ENCODE results near the gene CALM3. TPM values are rescaled to one million over a fixed set of nuclear protein-coding genes. Genes with fewer than 3 reads are reported as not detected.

The CALM3 gene
- total RNA-seq, 1 experiment from 2014 or later, result 173 TPM

DNA sequence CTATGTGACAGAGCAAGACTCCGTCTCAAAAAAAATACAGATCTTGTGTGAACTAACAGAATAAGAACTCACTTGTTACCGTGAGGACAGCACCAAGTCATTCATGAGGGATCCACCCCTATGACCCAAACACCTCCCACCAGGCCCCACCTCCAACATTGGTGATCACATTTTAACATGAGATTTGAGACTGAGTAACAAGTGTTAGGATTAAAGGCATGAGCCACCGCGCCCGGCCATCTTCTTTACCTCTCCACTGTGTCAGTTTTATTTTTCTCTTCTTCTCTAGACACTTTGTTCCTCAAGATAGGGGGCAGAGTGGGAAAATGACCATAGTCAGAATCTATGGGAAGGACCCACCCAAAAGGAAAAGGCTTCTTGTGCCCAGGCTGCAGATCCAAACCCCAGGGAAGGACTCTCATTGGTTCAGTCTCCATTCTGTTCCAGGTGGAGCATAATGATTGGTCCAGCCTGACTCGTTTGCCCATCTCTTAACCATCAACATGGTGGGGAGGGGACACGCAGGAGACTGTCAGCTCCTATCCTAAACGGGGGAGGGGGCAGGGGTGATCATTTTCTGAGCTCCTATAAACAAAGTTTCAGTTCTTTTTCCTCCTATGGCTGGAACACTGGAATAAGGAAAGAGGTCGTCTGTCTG lies 1.3 kb upstream of the CALM3 start:
- DNase-seq (ENCODE audit: low read depth), result no peak

GRCh38 chr19:46600384-46601317 lies 479 bp upstream of the CALM3 start:
- peak; percentile 97 for DNase-seq (ENCODE audit: low read depth)

GRCh38 chr19:46602392-46603194 lies 1.5 kb downstream of the CALM3 start:
- DNase-seq (ENCODE audit: low read depth), result no peak

DNA sequence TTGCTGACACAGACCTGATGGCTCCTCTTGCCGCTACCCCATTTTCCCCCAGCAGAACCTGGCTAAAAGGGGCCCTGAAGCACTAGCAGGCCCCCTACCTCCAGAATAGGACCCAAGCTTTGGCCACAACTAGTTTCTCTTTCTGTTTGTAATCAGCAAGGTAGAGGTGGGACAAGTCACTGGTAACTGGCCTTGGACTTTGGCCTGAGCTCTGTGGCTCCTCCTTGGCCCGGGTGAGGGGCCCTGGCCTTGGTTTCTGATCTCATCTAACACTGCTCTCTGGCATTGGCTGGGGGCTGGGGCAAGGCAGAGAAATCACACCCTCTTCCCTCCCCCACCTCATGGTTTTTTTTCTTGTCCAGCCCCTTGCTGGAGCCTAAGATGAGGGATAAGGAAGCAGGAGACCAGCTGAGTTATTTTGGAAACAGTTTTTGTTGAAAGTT lies 2.1 kb downstream of the CALM3 start:
- DNase-seq (ENCODE audit: low read depth), result no peak

DNA sequence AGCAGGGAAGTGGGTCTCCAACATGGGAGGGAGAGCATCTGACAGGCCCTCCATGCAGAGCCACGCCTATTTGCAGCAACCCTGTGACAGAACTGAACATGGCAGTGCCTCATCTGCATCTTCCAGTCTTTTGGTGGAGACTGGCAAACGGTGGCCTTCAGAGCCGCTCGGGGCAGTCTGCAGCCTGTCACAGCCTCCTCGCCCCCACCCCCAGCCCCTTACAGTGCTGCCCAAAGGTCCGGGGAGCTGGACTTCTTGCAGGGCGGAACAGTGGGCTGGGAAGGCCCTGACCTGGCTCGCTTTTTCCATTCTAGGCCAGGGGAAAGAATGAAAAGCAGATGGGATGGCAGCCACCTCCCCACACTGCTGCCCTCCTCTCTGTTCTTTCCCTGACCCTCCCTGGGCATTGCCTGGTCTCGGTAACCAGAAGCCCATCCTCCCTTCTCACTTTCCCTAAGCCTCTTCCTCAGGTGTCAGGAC lies 2.7 kb downstream of the CALM3 start:
- DNase-seq (ENCODE audit: low read depth), result no peak

GRCh38 chr19:46604781-46605355 lies 3.7 kb downstream of the CALM3 start:
- DNase-seq (ENCODE audit: low read depth), result no peak

GRCh38 chr19:46605356-46605821 lies 4.3 kb downstream of the CALM3 start:
- DNase-seq (ENCODE audit: low read depth), result no peak

GRCh38 chr19:46606019-46606418 lies 4.9 kb downstream of the CALM3 start:
- no peak for DNase-seq (ENCODE audit: low read depth)

- DNase-seq (ENCODE audit: low read depth), result no peak
These were observed 5.7 kb downstream of the CALM3 start for GRCh38 chr19:46606681-46607447.

- DNase-seq (ENCODE audit: low read depth), result no peak
These were observed 6.3 kb downstream of the CALM3 start for GRCh38 chr19:46607448-46607841.

GRCh38 chr19:46608178-46608577 lies 7.0 kb downstream of the CALM3 start:
- no peak for DNase-seq (ENCODE audit: low read depth)

GRCh38 chr19:46608581-46609345 lies 7.6 kb downstream of the CALM3 start:
- no peak for DNase-seq (ENCODE audit: low read depth)

GRCh38 chr19:46609511-46610412 lies 8.6 kb downstream of the CALM3 start:
- no peak for DNase-seq (ENCODE audit: low read depth)

GRCh38 chr19:46610413-46610775 lies 9.3 kb downstream of the CALM3 start:
- no peak for DNase-seq (ENCODE audit: low read depth)

DNA sequence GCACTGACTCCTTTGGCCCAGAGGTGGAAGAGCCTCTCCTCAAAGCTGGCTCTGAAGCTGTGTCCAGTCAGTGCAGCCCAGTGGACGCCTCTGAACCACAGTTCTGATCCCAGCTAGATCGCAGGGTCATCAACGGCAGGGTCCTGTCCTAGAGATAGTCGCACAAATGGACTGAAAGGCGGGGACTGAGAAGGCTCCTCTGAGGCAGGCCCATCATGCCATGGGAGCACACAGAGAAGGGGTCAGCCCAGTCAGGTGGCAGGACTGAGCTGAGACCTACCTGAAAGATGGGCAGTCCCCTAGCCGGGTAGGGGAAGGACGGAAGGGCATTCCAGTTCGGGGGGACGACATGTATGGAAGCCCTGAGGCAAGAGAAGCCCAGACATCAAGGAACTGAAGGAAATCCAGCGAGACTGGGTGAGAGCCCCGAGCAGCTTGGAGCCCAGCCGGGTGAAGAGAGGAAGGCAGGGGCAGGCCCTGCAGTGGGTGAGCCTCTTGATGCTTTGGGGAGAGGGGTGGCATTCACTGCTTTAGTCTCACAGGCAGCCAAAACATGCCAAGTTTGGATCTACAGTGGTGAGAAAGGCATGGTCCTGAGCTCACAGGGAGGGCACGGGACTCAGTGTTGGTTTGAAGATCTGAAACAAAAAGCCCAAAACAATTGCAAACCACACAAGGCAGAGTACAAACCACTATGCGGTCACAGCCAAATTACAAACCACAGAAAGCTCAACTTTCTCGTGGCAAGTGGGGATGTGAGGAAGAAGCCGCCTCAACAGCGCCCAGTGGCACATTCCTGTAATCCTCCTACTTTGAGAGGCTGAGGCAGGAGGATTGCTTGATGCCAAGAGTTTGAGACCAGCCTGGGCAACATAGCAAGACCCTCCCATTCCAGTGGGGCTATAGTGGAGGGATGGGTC lies 10.0 kb downstream of the CALM3 start:
- peak; percentile 78 for DNase-seq (ENCODE audit: low read depth)

DNA sequence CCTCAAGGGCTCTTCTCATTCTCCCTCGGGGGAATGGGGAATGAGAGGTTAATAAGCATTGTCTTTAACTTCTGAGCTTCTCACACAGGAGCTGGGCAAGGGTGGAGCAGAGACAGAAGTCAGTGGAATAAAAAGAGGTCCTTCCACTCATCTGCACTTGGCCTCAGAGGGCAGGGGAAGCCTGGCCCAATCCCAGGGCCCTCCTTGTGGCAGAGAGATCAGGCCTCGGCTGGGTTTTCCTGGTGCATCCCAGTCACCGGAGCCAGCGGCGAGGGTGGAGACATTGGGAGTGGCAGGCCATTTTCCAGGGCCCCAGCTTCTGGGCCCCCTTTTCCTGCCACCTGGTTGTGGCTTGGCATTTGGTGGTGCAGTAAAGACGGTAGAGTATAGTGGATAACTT lies 10.6 kb downstream of the CALM3 start:
- no peak for DNase-seq (ENCODE audit: low read depth)

GRCh38 chr19:46613525-46613924 lies 12.4 kb downstream of the CALM3 start:
- no peak for DNase-seq (ENCODE audit: low read depth)

All from RPMI7951 (cell line).